22Rv1 (cell line): ENCODE results near the gene CORO1C.

Experiments used
- H3K27ac ChIP-seq: fragments of 450-650 bp; 2 replicates; pipeline ENCODE4 v1.5.1; 2017
- CTCF ChIP-seq: fragments of 450-650 bp; IDR thresholded peaks from 2 replicates; pipeline ENCODE4 v1.5.1; 2017; ENCODE audit warnings: mild to moderate bottlenecking
- ZFX ChIP-seq: fragments of 450-650 bp; IDR thresholded peaks from 2 replicates; pipeline ENCODE4 v1.6.1; 2017; ENCODE audit warnings: antibody characterized with exemption, borderline replicate concordance

CORO1C gene

GRCh38 chr12:108764540-108765288 lies 33.4 kb upstream of the CORO1C start:
- TF ChIP-seq ZFX (no peak), CTCF (no peak)
- H3K27ac ChIP-seq: no peak overlapping the region

GRCh38 chr12:108761226-108761625 lies 29.9 kb upstream of the CORO1C start:
- TF ChIP-seq ZFX (no peak), CTCF (no peak)
- no peak overlapping the region for H3K27ac ChIP-seq

- TF ChIP-seq ZFX (no peak), CTCF (no peak)
- H3K27ac ChIP-seq: no peak overlapping the region
Observed at GRCh38 chr12:108759924-108760323, 28.6 kb upstream of the CORO1C start.

DNA sequence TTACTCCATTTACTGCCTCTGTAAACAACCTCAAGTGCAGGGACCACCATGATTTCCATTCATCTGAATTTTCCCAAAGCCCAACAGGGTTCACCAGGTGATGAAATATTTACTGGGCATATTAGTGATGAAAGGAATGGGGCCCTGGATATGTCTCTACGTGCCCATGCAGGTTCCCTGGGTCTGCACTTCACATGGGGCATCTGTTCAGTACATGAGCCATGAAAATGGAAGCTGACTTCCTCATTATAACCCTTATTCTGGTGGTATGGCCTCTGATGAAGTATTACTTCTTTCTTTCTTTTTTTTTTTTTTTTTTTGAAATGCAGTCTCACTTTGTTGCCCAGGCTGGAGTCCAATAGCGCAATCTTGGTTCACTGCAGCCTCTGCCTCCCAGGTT lies 26.5 kb upstream of the CORO1C start:
- TF ChIP-seq ZFX (no peak), CTCF (no peak)
- no peak overlapping the region for H3K27ac ChIP-seq

DNA sequence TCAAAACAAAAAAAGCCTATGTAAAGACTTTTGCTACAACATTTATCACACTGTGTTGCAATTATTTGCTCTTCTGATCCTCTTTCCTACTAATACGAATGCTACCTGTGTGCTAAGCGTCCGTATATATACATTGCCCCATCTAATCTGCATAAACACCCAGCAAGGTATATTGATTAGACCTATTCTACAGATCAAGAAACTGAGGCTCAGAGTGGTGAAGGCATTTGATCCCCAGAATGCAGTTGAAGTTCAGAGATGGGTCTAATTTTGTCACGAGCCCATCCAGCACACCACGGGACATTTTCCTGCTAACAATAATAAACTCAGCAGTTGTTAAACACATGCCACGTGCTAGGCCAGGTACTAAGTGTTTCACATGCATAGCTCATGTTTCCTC lies 25.1 kb upstream of the CORO1C start:
- no peak overlapping the region for H3K27ac ChIP-seq
- TF ChIP-seq CTCF (no peak), ZFX (no peak)

GRCh38 chr12:108755481-108755880 lies 24.2 kb upstream of the CORO1C start:
- no peak for TF ChIP-seq ZFX
- no peak for TF ChIP-seq CTCF
- H3K27ac ChIP-seq: no peak overlapping the region

DNA sequence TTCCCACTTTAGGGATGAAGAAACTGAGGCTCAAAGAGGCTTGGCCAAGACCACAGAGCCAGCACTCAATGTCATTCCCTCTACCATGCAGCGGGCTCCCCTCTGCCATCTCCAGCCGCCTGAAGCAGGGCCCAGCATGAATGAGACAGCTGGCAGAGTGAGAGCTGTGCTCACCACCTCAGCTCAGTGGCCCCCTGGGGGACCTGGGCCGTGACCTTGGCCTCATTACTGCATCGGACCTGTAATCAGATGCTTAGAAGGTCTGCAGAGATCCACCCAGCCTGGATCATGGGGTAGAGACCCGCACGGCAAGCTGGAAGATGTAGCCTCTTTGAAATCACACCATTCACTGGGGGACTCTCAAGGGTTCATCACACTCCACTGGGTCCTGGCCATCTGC lies 22.7 kb upstream of the CORO1C start:
- TF ChIP-seq CTCF (no peak), ZFX (no peak)
- H3K27ac ChIP-seq: no peak overlapping the region
